Myocyte (in vitro differentiated cells): Measurements from ENCODE around the gene RIMS1. TPM values are rescaled to one million over a fixed set of nuclear protein-coding genes. Genes with fewer than 3 reads are reported as not detected.
"Not testable (repeated sequence)": the region's sequence is repeated elsewhere in the genome, so short reads cannot be mapped to it uniquely, and the experiment has no call there.

Experiments used
- DNase-seq: peaks from one replicate; pipeline ENCODE4 v3.0.0-alpha.2; 2012; ENCODE audit warnings: low read depth
- total RNA-seq: library from RNA; depleted of rRNA; stranded (reverse); fragments of >200 nt; gene quantifications from 2 replicates; pipeline ENCODE4 v1.2.3, GENCODE V29; 2014

The RIMS1 gene
- total RNA-seq, 1 donor from 2014 or later = 1.8 TPM

DNA sequence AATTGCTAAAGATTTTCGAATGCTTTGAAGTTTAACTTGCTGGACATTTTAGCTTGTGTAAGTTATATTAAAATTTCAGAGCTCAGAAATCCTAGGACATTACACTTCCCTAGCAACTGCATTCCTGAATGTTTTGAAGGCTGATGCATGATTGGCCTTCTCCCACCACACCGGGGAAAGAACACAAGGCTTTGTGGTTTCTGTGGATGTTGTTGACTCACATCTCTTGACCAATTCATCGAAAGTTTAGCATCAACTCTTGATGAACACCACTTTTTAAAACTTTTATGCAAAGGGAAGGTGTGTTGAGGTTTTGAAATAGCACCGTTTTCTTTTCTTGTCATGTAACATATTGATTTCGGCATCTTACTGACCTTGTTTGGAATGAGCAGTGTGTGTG lies 81.1 kb downstream of the RIMS1 start:
- peak; percentile 57 for DNase-seq

DNA sequence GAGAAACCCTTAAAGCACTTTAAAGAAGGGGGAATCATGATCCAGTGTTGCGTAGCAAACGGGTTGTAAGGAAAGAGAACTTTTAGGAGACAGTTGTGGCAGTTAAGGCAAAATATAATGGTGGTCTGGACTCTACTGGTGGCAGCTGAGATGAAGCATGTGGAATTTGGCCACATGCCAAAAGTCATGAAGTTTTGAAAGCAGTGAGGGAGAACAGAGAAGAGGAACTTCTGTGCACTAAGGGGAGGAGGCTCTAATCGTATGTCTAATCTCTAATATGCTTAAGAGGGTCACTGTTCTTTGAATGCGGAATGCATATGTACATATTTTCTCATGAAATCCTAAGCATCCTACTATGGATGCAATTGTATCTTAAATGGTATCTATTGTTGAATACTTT lies 91.5 kb downstream of the RIMS1 start:
- DNase-seq = peak; percentile 30

- DNase-seq = no peak
Measured at GRCh38 chr6:71979911-71980310, 93.6 kb downstream of the RIMS1 start.

DNA sequence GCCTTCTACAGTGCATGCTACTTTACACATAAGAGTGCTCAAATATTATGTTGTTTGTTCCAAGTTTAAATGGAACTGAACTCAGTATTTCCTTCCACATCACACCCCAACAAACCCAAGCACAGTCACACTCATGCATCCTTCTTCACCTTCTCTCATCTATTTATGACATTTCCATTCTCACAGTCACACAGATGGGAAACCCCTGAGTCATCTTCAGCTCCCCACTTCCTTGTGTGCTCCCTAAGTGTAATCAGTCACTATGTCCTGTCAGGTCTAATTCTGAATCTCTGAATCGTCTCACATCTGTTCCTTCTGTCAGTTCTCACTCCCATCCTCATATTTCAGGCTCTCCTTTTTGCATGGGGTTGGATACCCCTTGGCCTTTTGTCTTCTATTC lies 96.0 kb downstream of the RIMS1 start:
- peak; percentile 57 for DNase-seq

- no peak for DNase-seq
Measured at GRCh38 chr6:71983131-71983530, 96.8 kb downstream of the RIMS1 start.

GRCh38 chr6:71994705-71995271 lies 108.4 kb downstream of the RIMS1 start:
- no peak for DNase-seq

- no peak for DNase-seq
Measured at GRCh38 chr6:71997341-71997740, 111.0 kb downstream of the RIMS1 start.

- no peak for DNase-seq
Measured at GRCh38 chr6:72002415-72002814, 116.1 kb downstream of the RIMS1 start.

- DNase-seq = not testable (repeated sequence)
Measured at GRCh38 chr6:72006591-72006990, 120.2 kb downstream of the RIMS1 start.

DNA sequence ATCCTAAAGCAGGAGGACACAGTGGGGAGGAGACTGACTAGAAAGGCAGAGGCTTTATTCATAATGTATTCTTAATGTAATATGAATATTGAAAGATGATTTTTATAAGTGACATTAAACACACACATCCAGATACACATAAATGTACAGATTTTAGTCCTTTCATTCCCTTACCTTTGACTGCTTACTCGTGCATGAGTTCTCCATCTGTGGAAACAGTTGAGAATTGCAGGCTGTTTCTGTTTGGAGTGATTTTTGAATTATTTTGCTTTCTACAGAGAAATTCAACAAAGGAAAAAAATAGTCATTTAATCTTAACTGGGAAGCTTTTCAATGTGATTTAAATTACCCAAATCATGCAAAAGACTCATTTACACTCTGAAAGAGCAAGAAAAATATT lies 136.5 kb downstream of the RIMS1 start:
- no peak for DNase-seq

- no peak for DNase-seq
Measured at GRCh38 chr6:72031471-72031870, 145.1 kb downstream of the RIMS1 start.

GRCh38 chr6:72032086-72032485 lies 145.7 kb downstream of the RIMS1 start:
- peak; percentile 39 for DNase-seq

DNA sequence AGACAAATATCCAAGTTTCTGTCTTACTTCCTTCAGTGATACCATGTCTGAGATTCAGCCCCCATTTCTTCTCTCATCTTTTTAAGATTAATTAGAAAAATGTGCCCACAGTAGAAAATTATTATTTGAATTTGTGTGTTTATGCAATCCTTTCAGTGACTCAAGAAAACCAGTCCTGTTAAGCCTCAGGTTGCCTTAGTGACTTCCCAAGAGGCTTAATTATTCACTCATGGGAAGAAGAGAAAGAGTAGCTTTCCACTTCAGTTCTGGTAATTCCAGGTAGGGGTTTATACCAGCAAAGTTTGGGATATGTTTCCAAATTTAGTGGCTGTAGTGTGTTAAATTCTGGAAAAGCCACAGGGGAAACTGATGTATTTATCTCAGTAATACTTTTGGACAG lies 149.1 kb downstream of the RIMS1 start:
- no peak for DNase-seq

DNA sequence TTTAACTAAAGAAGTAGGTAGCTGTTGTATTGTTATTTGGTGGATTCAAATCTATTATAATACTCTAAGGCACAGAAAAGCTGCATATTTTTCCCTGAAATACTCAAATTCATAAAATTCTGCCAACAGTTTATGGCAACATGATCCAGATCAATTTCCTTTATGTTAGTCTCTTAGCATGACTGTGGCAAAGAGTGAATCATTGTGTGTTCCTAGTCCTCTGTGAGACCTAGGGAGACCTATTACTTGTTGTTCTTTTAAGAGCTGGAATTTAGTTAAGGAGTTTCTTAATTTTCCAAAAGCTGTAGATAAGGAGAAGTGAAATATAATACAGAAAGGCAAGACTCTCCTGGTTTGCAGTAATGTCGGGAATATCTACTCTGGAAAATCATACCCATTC lies 149.6 kb downstream of the RIMS1 start:
- no peak for DNase-seq

DNA sequence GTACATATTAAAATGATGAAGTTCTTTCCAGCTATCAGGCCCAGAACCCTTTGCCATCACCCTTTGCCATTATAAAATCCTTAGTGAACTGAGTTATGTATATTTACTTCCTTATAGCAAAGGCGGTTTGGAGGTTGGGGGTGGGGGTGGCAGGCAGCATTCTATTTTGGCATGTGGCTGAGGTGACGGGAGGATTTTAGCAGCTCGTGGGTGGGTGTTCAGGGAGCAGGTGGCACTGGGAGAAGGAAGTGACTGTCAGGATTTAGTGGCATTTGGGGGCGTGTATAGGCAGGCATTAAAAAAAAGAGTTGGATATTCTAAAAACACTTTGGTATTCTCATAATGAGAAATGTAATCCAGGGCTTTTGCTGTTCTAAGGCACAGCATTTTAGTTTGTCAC lies 150.7 kb downstream of the RIMS1 start:
- peak; percentile 72 for DNase-seq

GRCh38 chr6:72040111-72040510 lies 153.8 kb downstream of the RIMS1 start:
- DNase-seq = peak; percentile 65

- DNase-seq = peak; percentile 24
Measured at GRCh38 chr6:72042088-72042487, 155.7 kb downstream of the RIMS1 start.

- DNase-seq = no peak
Measured at GRCh38 chr6:72048080-72048479, 161.7 kb downstream of the RIMS1 start.

DNA sequence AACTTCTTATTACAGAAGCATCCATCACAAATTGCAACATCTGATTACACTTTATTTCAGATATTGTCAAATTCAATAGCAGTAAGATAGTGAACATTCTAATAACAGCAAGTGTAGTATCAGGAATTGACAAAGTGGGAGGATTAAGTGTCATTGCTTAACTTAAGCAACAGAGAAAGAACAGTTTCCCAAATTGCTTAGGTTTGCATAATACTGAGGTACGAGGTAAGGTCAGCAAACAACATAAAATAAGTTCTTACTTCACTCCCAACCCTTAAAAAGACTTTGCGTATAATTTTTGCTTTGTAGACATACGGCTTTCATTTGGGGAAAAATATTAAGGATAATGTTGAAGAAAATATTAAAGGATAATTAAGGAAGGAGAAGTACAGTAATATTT lies 163.0 kb downstream of the RIMS1 start:
- no peak for DNase-seq

GRCh38 chr6:72061286-72061685 lies 174.9 kb downstream of the RIMS1 start:
- DNase-seq = no peak

DNA sequence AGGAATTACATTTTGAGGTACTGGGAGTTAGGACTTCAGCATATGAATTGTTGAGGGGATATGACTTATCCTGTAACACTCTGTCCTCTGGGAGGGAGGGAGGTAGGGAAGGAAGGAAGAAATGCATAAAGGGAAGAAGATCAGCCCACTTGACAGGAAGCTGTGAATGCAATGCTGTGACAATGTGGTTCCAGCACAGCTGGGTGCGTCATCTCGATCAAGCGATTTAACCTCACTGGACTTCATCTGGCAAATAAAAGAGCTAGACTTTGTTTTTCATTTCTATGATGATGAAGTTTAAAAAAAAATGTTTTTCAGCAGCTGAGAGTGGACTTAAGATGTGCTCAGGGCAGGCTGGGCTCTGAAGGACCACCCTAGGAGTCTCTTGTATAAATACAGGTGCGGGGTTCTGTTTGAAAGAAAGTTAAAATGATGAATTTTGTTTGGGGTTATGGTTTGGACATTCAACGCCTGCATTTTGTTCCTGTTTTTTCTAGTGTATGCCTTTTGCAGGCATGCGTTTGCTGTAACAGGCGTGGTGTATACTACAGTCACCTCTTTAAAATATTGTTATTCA lies 178.1 kb downstream of the RIMS1 start:
- no peak for DNase-seq

GRCh38 chr6:72078096-72078495 lies 191.7 kb downstream of the RIMS1 start:
- DNase-seq = no peak

DNA sequence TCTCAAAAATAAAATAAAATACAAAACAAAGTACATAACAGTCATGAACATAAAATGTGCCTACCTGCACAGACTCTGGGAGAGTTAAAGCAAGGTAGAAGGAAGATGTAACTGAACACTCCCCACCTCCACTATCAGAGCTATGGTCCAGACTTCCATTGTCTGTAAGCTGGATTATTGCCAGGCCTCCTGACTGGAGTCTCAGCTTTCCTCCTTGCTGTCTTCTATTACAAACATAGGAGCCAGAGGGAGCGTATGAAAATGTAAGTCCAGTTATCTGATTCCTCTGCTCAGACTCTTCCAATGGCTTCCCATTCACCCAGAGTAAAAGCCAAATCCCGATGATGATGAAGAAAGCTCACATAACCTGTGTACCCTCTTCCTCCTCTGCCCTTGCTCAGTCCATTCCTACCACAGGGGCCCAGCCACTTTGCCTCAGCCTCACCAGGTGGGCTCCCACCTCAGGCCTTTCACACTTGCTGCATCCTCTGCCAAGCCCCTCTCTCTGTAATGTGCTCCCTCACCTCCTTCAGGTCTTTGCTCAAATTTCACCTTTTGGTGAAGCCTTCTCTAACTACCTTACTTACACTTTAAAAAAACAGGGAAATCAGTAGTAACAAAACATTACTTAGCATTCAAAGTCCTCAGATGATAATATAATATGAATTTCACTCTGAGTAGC lies 194.1 kb downstream of the RIMS1 start:
- DNase-seq = peak; percentile 12
